NAMALWA (cell line): ENCODE data around the gene C7orf33.
"Not testable (repeated sequence)": the region's sequence is repeated elsewhere in the genome, so short reads cannot be mapped to it uniquely, and the experiment has no call there.

Experiments
- DNase-seq: peaks from one replicate; pipeline ENCODE4 v3.0.0-alpha.2; 2015; ENCODE audit warnings: low spot score

Gene C7orf33

DNA sequence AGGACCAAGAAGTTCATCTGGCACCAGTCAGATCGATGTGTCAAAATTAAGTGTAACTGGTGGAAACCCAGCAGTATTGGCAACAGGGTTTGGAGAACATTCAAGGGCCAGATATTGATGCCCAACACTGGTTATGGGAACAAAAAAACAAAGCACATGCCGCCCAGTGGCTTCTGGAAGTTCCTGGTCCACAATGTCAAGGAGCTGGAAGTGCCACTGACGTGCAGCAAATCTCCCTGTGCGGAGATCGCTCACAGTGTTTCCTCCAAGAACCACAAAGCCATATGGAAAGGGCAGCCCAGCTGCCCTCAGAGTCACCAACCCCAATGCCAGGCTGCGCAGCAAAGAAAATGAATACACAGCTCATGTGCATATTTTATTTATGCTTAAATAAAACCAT, 10.1 kb upstream of the C7orf33 start:
- no peak for DNase-seq

DNA sequence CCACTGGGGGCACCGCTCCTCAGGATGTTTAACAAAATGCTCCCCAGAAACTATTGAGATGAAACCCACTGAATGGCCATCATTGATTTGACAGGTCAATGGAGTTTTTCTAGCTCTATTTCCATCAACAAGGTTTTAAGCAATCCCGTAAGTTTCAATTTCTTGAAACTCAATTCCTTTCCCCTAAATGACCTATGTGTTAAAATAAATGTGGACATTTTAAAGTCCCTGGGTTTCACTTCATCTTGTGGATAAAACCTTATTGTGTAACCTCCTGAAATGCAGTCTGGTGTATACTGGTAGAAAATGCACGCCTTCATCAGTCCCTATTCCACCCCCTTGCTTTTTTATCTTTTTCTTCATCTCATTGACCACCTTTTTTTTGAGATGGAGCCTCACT, 8.9 kb upstream of the C7orf33 start:
- DNase-seq, result no peak

DNA sequence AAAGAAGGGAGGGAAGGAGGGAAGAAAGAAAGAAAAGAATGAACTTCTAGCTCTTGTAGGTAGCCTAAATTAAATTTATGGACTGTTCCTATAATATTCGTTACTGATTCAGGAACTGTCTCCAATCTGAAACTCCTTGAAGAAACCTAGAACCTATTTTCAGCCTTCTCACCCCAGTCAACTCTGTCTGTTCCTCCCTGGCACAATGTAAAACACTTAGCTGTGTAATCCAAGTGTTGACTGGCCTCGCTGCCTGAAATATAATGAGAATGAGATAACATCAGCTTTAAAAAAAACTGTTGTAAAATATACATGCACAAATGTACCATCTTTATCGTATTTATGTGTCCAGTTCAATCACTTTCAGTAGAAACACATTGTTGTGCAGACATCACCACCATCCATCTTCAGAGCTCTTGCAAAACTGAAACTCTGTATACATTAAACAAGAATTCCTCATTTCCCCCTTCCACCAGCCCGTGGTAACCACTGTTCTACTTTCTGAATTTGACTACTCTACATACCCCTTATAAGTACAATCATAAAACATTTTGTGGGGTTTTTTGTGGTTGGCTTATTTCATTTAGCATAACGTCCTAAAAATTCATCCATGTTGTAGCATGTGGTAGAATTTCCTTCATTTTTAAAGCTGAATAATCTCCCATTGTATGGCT, 6.3 kb upstream of the C7orf33 start:
- DNase-seq, result no peak

DNA sequence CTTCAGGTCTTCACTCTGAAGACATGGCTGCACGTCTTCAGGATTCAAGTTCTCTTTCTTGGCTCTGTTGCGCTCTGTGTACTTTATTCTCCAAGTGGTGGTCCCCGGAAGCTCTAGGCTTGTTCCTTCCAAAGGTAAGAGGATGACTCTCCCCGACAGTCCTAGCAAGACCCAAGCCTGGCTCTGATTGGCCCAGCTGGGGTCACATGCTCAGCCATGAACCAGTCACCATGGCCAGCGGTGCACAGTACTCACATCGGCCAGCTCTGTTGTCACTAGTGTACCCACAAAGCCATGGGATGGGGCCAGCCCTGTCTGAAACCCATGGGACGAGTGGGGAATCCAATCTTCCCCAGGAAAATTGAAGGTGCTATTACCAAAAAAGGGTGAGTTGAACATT, 5.2 kb upstream of the C7orf33 start:
- DNase-seq, result no peak

DNA sequence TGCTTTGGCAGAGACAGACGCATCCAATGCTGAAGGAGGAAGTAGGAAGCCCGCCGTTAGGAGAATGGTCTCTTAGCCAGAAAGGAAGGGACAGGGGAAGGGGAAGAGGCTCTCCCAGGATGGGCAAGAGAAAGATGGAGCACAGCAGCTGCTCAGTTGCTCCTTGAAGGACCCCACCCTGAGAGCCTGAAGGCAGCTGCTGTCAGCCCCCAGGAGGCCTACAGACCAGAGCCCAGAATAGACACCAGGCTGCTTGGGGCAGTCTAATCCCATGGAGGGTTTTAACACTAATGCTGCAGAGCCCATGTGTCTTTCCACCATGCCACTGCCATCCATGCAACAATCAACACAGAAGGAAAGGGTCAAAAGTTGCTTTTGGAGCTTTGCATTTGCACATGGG, 3.5 kb upstream of the C7orf33 start:
- no peak for DNase-seq

DNA sequence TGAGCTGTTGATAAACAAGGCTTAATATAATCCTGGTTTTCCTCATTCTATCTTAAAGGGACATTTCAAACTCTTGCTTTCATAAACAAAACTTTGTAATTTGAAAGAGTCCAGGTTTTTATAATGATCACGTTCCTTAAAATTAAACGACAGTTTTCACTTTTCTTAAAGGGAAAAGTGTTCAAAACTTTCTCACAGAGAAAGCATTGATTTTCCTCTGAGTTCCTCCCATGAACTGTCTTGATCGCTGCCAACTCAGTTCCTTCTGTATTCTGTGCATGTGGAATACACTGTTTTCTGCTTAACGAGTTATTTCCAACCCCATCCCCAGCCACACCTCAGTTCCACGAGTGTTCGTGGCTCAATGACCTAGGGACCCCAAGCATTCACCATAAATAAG, 2.4 kb upstream of the C7orf33 start:
- no peak for DNase-seq

DNA sequence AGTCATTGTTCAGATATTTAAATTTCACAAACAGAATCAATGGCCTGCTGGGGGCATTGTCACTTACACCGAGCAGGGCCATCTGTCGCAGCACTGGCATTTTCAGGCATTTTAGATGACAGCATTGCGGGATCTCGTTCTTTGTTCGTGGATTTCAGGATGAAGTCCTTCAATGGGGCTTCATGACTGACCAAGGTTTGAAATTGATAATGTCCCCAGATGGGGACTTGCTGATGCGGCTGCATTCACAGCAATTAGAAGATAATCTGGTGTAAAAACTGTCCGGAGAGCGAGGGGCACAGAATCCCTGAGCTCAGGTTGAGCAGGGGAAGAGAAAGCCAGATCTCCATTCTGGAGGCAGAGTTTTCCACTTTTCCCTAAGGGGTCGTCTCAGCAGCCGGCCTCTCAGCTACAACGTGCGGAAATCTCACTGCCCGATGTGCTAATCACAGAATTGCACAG, 1.9 kb upstream of the C7orf33 start:
- no peak for DNase-seq

DNA sequence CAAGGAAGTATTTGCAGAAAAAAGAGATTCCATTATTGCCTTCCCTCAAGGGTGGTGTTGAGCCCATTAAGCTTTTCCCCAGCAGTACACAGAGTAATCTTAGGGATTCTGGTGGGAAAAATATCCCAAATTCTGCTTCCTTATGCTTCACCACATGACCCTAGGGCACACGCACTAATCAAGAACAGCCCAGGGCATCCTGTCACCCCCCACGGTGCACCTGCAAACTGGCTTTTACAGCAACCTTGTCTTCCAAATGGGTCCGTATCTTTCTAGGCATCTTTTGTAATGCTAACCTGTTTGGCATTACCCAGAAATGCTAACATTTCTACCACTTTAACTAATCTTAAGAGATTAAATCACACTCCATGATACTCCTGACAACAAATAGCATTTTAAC, 926 bp upstream of the C7orf33 start:
- no peak for DNase-seq

DNA sequence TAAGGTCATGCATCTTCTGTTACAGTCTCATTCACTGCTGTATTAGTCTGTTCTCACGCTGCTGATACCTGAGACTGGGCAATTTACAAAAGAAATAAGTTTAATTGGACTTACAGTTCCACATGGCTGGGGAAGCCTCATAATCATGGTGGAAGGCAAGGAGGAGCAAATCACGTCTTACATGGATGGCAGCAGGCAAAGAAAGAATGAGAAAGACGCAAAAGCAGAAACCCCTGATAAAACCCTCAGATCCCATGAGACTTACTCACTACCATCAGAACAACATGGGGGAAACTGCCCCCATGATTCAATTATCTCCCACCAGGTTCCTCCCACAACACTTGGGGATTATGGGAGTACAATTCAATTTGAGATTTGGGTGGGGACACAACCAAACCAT, 5.8 kb downstream of the C7orf33 start:
- DNase-seq, result not testable (repeated sequence)

DNA sequence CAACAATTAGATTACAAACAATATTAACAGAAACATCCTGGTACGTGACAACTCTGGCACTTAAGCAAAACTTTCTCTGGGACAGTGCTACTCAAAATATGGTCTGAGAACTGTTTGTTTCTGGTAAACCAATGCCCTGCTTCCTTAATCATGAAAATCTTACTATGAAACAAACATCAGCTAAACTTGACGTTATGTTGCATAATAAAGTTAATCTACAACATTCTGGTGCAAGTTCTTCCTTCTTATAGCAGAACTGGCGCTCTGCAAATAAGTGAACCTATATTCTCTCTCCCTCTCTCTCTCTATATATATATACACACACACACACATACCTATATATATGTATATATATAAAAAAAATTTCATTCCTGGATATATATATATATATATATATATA, 7.8 kb downstream of the C7orf33 start:
- DNase-seq, result no peak

DNA sequence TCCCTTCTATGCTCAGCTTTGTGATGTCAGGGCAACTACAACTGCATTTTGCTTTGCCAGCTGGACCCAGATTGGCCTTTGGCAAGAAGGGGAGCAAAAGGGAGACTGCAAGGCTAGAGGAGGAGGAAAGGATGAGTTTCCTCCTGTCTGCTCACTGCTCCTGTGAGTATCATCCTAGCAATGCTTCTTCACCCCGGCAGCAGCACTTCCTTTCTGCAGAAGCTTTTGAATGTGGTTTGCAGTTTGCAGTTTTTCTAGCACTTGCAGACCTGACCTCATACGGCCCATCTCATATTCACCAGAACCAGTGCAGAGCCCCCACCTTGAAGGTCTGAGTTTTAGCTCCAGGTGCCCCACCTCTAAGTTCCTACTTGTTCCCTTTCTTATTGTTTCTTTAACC, 14.8 kb downstream of the C7orf33 start:
- DNase-seq, result no peak

DNA sequence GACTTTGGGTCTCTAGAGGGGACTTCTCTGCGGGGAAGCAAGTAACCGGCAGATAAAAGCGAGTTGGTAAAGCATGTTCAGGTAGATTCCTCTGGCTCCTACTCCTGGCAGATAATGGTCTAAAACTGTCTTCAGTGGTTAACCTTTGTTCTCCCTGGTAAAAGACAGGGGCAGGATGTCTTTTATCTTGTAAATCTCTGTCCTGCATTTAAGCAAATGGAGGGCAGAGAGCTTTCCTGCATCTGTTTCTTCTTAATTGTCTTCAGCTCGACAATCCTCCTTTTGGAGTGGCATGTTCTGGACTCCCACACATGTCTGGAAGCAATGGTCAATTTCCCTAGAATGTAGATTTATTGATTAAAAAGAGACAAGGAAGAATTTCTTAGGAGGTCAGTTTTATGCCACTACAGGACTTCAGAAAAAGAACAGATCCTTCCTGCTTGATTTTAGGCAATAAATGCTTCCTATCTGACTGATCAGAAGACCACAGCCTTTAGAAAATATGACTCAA, 16.6 kb downstream of the C7orf33 start:
- DNase-seq, result no peak

DNA sequence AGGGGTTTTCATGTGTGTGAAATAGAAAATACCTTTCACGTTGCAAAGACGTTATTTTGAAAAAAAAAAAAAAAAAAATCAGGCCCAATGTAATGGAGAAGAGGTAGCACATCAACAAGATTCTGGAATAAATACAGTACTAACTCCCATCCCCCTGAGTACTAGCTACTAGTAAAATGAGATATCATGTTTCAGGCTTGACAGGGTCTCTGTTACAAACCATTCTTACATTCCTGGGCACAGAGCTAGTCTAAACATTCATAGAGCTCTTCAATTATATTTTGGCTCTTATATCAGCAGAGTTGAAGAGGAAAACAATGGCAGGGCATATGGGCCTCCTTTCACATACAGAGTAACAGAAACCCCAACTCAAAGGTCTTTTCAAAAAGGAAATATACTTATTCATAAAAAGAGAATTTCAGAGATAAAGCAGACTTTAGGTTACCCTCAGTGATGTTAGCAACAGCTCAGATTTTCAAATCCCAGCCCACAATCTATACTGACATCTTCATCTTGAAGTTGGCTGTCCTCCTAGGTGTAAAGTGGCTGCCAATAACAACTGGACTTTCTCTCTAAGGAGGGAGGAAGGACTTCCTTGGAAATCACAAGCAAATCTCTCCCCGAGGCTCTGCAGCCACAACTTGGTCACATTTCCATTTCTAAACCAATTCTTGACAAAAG, 18.6 kb downstream of the C7orf33 start:
- no peak for DNase-seq

DNA sequence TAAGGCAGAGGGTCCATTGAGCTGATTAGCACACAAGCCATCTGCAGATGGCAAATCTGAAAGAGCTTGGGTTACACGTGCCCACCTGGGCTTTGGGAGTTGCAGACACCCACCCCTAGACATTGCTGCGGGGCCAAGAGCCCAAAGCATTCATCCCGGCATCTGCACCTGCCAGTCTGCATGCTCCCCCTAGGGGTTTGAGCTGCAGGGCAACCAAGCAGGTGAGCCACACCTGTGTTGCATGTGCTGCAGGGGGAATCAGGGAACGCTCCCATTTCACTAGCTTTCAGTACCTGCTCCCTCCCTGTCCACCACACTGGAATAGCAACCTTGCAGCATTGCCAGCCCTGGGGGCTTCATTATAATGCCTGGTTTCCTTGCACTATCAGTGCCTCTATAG, 21.1 kb downstream of the C7orf33 start:
- no peak for DNase-seq

DNA sequence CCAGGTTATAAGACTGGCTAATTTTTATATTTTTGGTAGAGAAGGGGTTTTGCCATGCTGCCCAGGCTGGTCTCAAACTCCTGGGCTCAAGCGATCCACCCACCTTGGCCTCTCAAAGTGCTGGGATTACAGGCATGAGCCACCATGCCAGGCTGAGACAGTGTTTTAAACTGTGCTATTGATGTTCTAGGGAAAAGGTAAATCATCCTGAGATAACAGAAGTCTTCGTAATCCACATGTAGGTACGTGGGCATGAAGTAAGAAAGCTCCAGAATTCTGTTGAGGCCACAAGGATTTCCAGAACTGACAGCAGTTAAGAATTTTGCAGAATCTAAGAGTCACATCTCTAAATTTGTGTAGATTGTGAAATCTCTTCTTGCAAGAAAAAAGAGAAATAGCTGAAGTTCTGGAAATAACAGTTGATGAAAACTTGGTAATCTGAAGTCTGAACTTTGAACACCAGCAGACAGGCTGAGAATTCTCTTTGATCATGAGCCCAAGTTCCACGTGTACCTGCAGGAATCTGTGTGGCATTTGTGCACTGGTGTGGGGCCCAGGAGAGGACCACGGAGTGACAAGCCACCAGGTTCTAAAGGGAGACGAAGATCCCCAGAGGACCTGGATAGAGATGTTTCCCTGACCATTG, 24.6 kb downstream of the C7orf33 start:
- DNase-seq, result no peak

DNA sequence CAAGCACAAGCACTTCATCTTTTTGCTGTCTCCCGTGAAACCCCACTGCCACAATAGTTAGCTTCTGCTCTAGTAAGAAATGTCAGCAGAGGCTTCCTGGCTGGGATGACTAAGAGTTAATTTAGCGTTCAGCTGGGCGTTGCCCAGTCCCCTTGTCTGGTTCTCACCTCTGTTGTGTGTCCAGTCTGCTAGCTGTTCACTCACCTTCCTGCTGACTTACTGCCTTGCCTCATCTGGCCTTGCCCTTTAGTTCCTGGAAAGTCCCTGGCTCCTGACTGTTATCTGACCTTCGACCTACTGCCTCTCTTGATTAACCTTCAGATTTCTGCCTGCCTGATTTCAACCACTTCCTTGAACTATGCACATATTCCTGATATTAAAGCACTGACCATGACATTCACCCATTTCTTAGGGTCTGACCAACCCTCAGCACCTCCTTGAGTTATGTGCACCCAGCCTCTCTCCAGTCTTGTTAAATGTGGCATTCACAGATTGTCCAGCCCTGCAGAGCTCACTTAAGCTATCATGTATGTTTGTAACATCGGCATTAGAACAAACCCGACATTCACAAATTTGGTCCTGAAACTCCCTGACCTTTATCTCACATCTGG, 30.3 kb downstream of the C7orf33 start:
- no peak for DNase-seq

DNA sequence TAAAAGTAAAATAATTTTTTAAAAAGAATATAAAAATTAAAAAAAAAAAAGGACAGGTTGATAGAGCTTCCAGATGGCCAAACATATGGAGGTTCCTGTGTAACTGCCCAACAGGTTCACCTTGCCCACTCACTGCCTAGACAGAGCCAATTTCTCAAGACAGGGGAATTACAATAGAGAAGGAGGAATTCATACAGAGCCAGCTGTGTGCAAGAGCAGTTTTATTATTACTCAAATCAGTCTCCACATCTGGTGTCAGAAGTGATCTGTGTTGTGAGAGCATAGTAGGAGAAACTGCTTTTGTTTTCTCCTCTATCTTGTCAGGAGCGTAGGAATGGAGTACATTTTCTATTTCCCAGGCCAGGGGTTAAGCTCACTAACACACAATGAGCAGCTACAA, 31.0 kb downstream of the C7orf33 start:
- DNase-seq, result no peak

DNA sequence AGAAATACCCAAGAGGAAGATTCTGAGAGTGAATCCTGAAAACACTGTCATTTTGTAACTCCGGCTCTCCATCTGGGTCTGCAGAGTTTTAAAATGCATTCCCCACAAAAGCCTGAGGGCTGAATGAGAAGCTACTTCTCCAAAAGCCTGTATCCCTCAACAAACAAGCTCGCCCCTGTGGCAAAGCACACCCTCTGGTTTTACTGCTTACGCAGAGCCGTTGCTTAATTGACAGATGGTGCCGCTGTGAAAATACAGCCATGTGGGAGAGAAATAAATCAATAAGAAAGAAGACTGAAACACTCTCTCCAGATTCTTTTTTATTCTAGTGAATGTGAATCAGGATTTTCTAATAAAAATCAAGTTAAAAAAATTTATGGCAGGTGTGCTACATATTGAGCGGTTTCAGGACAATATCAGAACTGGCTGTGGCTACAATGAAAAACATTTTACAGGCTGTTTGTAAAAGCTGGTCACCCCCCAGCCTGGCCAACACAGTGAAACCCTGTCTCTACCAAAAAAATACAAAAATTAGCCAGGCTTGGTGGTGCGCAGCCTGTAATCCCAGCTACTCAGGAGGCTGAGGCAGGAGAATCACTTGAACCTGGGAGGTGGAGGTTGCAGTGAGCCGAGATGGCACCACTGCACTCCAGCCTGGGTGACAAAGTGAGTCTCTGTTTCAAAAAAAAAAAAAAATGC, 32.5 kb downstream of the C7orf33 start:
- DNase-seq, result no peak

DNA sequence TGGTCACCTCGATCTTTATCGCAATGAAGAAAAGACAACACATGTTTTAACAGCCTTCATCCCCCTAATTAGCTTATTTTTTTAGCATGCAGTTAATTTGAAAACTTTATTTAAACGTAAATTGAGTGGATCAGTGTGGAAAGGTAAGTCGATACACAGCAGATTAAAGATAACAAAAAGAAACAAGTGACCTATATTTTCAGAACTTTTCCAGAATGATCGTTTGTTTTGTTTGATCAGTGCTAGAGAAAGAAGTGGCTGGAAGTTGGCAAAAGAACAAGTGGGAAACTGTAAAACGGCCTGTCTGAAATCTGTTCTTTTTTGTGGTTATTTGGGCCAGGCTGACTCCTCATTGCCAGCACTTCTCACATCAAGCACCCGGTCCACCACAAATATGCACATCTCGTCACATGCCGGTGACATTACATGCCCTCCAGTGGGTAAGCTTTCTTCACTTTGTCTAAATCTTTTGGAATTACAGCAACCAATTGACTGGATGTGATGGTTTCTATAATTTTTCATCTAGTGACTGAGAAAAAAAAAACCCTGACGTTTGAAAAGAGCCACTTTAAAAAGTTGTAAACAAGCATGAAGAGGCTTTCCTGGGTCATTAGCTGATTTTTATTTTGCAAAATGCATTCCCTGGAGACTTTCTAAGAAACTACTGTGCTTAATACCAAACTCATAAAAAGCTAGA, 33.2 kb downstream of the C7orf33 start:
- no peak for DNase-seq

DNA sequence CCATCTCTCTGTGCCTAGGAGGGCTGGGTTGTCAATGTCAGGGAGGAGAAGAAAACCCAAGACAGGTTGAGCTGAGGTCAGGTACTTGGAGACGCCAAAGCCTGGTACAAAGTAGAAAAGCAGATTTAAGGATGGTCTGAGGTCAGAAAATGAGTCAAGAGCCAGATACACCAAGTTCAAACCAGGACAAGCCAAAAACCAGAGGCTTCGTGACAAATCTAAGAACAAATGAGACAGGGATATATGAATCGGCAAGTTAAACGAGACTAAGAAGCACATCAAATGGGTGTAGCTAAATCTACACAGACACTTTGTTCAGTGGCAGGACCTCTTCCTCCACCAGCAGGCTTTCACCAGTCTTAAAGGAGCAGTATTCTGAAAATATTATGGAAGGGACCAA, 34.2 kb downstream of the C7orf33 start:
- no peak for DNase-seq

DNA sequence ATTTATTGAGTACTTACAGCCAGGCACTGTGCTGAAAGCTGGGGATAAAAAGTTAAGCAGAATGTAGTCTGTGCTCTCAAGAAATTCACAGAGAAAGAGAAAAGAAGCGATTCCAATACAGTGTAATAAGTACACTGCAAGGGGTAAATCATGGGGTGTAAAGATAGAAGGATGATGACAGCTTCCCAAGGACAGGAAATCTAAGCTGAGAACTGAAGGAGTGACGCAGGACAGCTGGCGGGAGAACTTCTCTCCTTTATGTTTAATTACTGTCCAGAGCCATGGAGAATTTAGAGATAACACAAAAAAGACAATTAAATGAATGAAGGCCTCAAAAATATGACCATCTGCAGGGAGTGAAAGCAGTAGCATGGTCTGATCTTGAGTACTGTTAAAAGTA, 34.8 kb downstream of the C7orf33 start:
- no peak for DNase-seq

DNA sequence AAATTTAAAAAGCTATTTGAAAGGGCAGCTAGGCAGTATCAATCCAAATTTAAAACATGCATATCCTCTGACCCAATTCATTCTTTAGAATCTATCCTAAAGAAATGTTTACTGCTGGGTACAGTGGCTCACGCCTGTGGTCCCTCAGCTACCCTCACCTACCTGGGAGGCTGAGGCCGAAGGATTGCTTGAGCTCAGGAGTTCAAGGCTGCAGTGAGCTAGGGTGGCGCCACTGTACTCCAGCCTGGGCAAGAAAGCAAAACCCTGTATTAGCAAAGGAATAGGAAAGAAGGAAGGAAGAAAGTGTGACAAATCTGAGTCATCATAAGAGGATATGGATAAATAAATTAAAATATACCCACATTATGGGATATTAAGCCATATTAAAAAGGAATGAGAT, 36.3 kb downstream of the C7orf33 start:
- no peak for DNase-seq
